ENCODE data around the gene SLIT2.

Gene SLIT2

DNA sequence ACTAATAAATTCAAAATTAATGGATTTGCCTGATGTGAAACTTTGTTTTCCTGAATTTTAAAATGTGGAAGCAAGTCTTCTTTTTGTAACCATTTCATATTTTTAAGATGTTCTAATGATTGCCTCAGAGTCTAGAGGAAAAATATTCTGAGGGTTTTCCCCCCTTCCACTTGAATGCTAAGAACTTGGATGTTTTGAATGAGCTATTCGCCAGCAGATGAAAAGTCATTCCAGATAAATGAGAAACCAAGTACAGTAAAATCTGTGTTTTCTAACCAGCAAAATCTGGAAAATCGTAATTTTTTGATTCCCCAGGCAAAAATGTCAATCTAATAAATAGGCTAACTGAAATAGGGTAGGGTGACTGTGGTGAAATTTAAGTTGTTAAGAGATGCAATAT, 45.6 kb downstream of the SLIT2 start:
- H3K27ac ChIP-seq = no peak overlapping the region

DNA sequence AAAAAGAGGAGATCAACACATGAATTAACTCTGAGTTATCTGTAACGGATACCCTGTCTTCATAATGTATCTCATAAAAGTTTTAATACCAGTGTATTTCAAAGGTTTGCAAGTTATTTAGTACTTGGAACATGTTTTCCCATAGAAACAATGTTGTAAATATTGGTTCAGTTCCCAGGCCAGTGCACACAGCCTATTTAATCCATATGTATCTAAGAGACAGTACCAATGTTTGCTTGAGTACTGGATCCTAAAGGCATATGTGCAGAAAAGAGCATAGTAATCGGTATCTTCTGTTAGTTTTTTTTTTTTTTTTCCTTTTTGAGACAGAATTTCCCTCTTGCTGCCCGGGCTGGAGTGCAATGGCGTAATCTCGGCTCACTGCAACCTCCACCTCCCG, 46.1 kb downstream of the SLIT2 start:
- no peak overlapping the region for H3K27ac ChIP-seq

More for the DNA sequence above, 45.6 kb downstream of the SLIT2 start:
- H3K4me3 ChIP-seq = no peak overlapping the region

DNA sequence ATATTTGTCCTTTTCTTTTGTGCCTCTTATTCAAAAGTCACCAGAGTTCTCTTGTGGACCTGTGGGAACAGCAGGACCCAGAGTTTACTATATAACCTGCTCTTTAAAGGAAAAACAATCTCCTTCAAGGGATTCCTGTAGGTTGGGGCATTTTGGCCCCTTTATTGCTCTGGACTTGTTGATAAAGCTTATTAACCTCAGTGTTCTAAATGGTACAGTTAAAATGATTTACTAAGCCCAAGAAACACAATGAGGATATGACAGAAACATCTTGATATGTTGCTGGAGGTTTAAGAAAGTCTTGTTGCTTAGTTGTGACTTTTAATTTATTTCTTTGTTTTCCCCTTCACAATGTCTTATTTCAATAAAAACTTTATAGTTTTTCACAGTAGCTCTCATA, 46.8 kb downstream of the SLIT2 start:
- H3K27ac ChIP-seq = no peak overlapping the region
- no peak overlapping the region for H3K4me3 ChIP-seq

More for the DNA sequence above, 46.1 kb downstream of the SLIT2 start:
- H3K4me3 ChIP-seq = no peak overlapping the region

DNA sequence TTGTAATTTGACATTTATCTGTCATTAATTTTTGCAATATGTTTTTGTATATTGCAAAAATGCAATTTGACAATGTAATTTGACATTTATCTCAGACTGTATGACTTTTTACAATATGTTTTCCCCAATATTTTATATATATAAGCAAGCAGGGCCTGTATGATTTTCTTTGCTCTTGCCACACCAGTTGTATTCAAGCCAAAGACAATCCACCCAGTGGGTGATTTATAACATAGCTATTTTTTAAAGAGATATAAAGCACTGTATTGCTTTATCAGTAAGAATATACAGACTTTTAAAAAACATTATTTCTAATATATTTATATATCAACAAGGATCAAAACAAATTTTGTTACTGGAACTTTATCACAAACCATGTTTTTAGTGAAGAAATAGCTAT, 47.3 kb downstream of the SLIT2 start:
- no peak overlapping the region for H3K4me3 ChIP-seq
- H3K27ac ChIP-seq = no peak overlapping the region

DNA sequence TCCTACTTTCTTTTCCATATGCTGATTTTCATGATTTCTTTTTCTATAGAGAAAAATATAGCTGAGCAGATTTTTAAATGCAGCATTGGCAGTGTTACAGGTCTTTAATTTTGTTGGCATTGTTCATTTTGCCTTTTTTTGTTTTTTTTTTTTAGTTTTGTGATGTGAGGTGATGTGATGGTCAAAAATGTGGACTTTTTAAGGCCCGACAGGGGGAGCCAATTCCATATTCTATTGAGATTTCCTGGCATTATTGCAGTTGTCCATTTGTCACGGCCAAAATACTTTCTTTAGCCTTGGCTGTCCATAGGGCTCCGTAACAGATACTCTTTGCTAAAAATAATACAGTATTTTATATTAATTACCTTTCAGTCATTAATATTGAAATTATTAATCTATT, 47.8 kb downstream of the SLIT2 start:
- no peak overlapping the region for H3K4me3 ChIP-seq
- no peak overlapping the region for H3K27ac ChIP-seq

DNA sequence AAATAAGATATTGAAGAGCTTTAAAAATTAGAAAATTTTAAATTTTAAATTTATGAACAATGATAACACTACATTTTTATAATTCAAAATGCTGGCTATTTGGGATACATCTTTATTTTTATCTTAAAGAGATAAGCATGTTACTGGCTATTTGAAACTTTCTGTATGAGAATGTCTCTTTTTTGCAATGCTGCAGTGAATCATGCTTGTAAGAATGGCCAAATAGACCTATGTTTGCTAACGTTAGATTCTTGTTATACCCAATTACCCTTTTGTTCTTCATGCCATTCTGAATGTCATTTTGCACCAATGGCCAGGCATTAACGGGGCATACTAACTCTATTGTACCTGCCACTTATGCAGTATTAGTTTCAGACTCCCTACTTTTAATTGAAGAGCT, 49.5 kb downstream of the SLIT2 start:
- Histone ChIP-seq H3K27ac (no peak overlapping the region), H3K4me3 (no peak overlapping the region)
